Fibroblast of lung (primary cell): Measurements from ENCODE around the gene PTGFR.

Source experiments
- CTCF ChIP-seq, 2 donors: IDR thresholded peaks in 1 of 2; conservative IDR thresholded peaks in 1 of 2; 1 replicate in 1 of 2; 2 replicates in 1 of 2; pipeline ENCODE4 v1.5.1; 2011 to 2012; ENCODE audit warnings: low read length in 2 of 2, control low read depth in 1 of 2, inconsistent platforms in 1 of 2, low read depth in 1 of 2, mild to moderate bottlenecking in 1 of 2
- EZH2 ChIP-seq: IDR thresholded peaks from 2 replicates; pipeline ENCODE4 v1.5.1; 2012; ENCODE audit warnings: low read length, control low read depth, mild to moderate bottlenecking; ENCODE audit errors: missing control alignments

- TF ChIP-seq CTCF (conservative IDR thresholded peaks at IDR 0.05 in 1 of 2, IDR thresholded peaks at IDR 0.05 in 1 of 2; ENCODE audit: low read depth in 1 of 2, low read length in 2 of 2) (no peak), EZH2 (no peak)
Observed at GRCh38 chr1:78464449-78464891, 26.3 kb upstream of the PTGFR start.
